SK-N-SH (cell line): ENCODE results near the gene DOCK3. TPM values are rescaled to one million over a fixed set of nuclear protein-coding genes. Genes with fewer than 3 reads are reported as not detected.

Source experiments
- CTCF ChIA-PET: fragments of 300-600, 350-600 bp; formaldehyde crosslinking; extraction: SDS; loops from one replicate; lab custom pipeline; 2021; lab: Yijun Ruan, JAX
- POLR2A ChIA-PET: fragments of 350-600 bp; sonication (Branson Sonifier 250); formaldehyde crosslinking; extraction: SDS; loops from one replicate; lab custom pipeline; 2020; ENCODE audit warnings: antibody characterized with exemption, inconsistent platforms; lab: Yijun Ruan, JAX
- DNase-seq: peaks from one replicate; pipeline ENCODE4 v3.0.0; 2012
- H2AFZ ChIP-seq: fragments of 200-600 bp; sonication (generic); 2 replicates; pipeline ENCODE4 v1.8.1; 2016; ENCODE audit warnings: antibody characterized with exemption, mild to moderate bottlenecking, low read depth
- H3F3A ChIP-seq: fragments of 200-600 bp; sonication (generic); replicated peaks from 2 replicates; pipeline ENCODE3; 2016; ENCODE audit warnings: antibody characterized with exemption, mild to moderate bottlenecking; ENCODE audit not compliant: insufficient read depth
- H3K27ac ChIP-seq, 2 experiments: fragments of 200-500 bp in 1 of 2; fragments of 200-600 bp in 1 of 2; sonication (Bioruptor generic) in 1 of 2; sonication (generic), shearing (Covaris generic) in 1 of 2; 2 replicates each; pipeline versions ENCODE4 v1.5.1 to v1.6.1; 2014 to 2016; ENCODE audit warnings: low read depth in 2 of 2, inconsistent platforms in 1 of 2, low read length in 1 of 2, mild to moderate bottlenecking in 1 of 2, mixed read lengths in 1 of 2
- H3K27me3 ChIP-seq: fragments of 200-600 bp; sonication (generic), shearing (Covaris generic); 2 replicates; pipeline ENCODE4 v1.6.1; 2016; ENCODE audit warnings: mixed run types; ENCODE audit not compliant: insufficient read depth
- H3K36me3 ChIP-seq, 2 experiments: fragments of 200-500 bp in 1 of 2; fragments of 200-600 bp in 1 of 2; sonication (Bioruptor generic) in 1 of 2; sonication (generic) in 1 of 2; replicated peaks in 1 of 2; 2 replicates each; pipeline versions ENCODE3 to v1.5.1; 2014 to 2016; ENCODE audit warnings: low read length in 1 of 2, mild to moderate bottlenecking in 1 of 2; ENCODE audit not compliant: insufficient read depth in 2 of 2, control insufficient read depth in 1 of 2
- H3K4me1 ChIP-seq, 2 experiments: fragments of 200-500 bp in 1 of 2; fragments of 200-600 bp in 1 of 2; sonication (Bioruptor generic) in 1 of 2; sonication (generic), shearing (Covaris generic) in 1 of 2; 2 replicates each; pipeline versions ENCODE4 v1.5.1 to v1.6.1; 2014 to 2016; ENCODE audit warnings: low read depth in 1 of 2, low read length in 1 of 2, mixed run types in 1 of 2; ENCODE audit not compliant: insufficient read depth in 2 of 2, control insufficient read depth in 1 of 2
- H3K4me2 ChIP-seq: fragments of 200-600 bp; sonication (generic), shearing (Covaris generic); 2 replicates; pipeline ENCODE4 v1.6.1; 2017; ENCODE audit warnings: mixed run types
- H3K4me3 ChIP-seq, 2 experiments: fragments of 200-500 bp in 1 of 2; fragments of 200-600 bp in 1 of 2; sonication (Bioruptor generic) in 1 of 2; sonication (generic), shearing (Covaris generic) in 1 of 2; 2 replicates each; pipeline versions ENCODE4 v1.5.1 to v1.8.1; 2014 to 2016; ENCODE audit warnings: low read depth in 2 of 2, inconsistent platforms in 1 of 2, low read length in 1 of 2, mild to moderate bottlenecking in 1 of 2, mixed read lengths in 1 of 2, moderate library complexity in 1 of 2
- H3K79me2 ChIP-seq: fragments of 200-600 bp; sonication (generic); 2 replicates; pipeline ENCODE4 v1.8.1; 2017; ENCODE audit warnings: mild to moderate bottlenecking; ENCODE audit not compliant: insufficient read depth
- H3K9ac ChIP-seq: fragments of 200-600 bp; sonication (generic); 2 replicates; pipeline ENCODE4 v1.6.1; 2017; ENCODE audit warnings: mixed run types
- H3K9me2 ChIP-seq: fragments of 200-600 bp; sonication (generic); 2 replicates; pipeline ENCODE4 v1.6.1; 2017; ENCODE audit warnings: mixed run types
- H3K9me3 ChIP-seq: fragments of 200-600 bp; sonication (generic); 2 replicates; pipeline ENCODE4 v1.6.1; 2017; ENCODE audit warnings: mixed run types, mild to moderate bottlenecking, moderate library complexity
- H4K20me1 ChIP-seq: fragments of 200-600 bp; sonication (generic); 2 replicates; pipeline ENCODE4 v1.6.1; 2017; ENCODE audit warnings: mild to moderate bottlenecking, mixed run types; ENCODE audit not compliant: insufficient read depth
- CTCF ChIP-seq: fragments of 200-600 bp; sonication (generic); IDR thresholded peaks from 2 replicates; pipeline ENCODE4 v1.6.1; 2017; ENCODE audit warnings: antibody characterized with exemption, mild to moderate bottlenecking, moderate library complexity
- FOXJ3 ChIP-seq: sonication (generic); formaldehyde crosslinking; IDR thresholded peaks from 2 replicates; pipeline ENCODE4 v1.5.1; 2020; ENCODE audit warnings: mild to moderate bottlenecking, missing genetic modification reagents
- FOXM1 ChIP-seq: IDR thresholded peaks from 2 replicates; pipeline ENCODE4 v1.4.0; 2012; ENCODE audit warnings: low read depth, mild to moderate bottlenecking
- GABPA ChIP-seq: IDR thresholded peaks from 2 replicates; pipeline ENCODE4 v1.4.0; 2012; ENCODE audit warnings: low read depth, mild to moderate bottlenecking
- MAX ChIP-seq: IDR thresholded peaks from 2 replicates; pipeline ENCODE4 v1.4.0; 2012; ENCODE audit warnings: low read depth
- POLR2AphosphoS5 ChIP-seq: IDR thresholded peaks from 2 replicates; pipeline ENCODE4 v1.6.1; 2012; ENCODE audit warnings: low read depth, low read length
- TCF12 ChIP-seq: IDR thresholded peaks from 2 replicates; pipeline ENCODE4 v1.4.0; 2012
- USF1 ChIP-seq: IDR thresholded peaks from 2 replicates; pipeline ENCODE4 v1.4.0; 2012; ENCODE audit warnings: low read depth, borderline replicate concordance
- USF2 ChIP-seq: fragments of 150-350 bp; IDR thresholded peaks from 2 replicates; pipeline ENCODE4 v1.6.1; 2017; ENCODE audit warnings: antibody characterized with exemption, low read length, low read depth, borderline replicate concordance
- YY1 ChIP-seq: IDR thresholded peaks from 2 replicates; pipeline ENCODE4 v1.4.0; 2012; ENCODE audit warnings: low read depth, mild to moderate bottlenecking
- WGBS: methylation state at CpG from one replicate; pipeline ENCODE4 v1.1.6; 2017; ENCODE audit warnings: low lambda C conversion rate; 5-methylcytosine and 5-hydroxymethylcytosine counted together
- polyA plus RNA-seq, 3 experiments: library from polyadenylated mRNA; depleted of rRNA; stranded (reverse); fragments of >200 nt; gene quantifications; 2 replicates each; pipeline ENCODE4 v1.2.3, GENCODE V29; 2012

The DOCK3 gene
- polyA plus RNA-seq, 1 of the 3 experiments (the other 2 are of a cell fraction): 0.05 TPM

- DNase-seq: no peak
- no peaks in the 10 kb centered on the region for H3K27me3 ChIP-seq
- peaks cover 51% of the 10 kb centered on the region for H3K79me2 ChIP-seq
- no peak overlapping the region for H3K4me2 ChIP-seq
- no peak overlapping the region for H2AFZ ChIP-seq
- H3K9me2 ChIP-seq: no peaks in the 10 kb centered on the region
- H3K9me3 ChIP-seq: no peaks in the 10 kb centered on the region
- H4K20me1 ChIP-seq: peaks cover 55% of the 10 kb centered on the region
- CTCF ChIA-PET: interaction anchor here (1.0 kb wide), 1 partner anchor 11 kb away, joined by 4 read pairs; the partner anchor contains the start of gene MANF
- no peak overlapping the region for H3K4me3 ChIP-seq
- peaks cover 24% of the 10 kb centered on the region for H3F3A ChIP-seq
- no peak for TF ChIP-seq YY1
- no peak for TF ChIP-seq USF2
- TF ChIP-seq TCF12: no peak
- no peak for TF ChIP-seq GABPA
- no peak for TF ChIP-seq MAX
- no peak for TF ChIP-seq FOXM1
- TF ChIP-seq FOXJ3: no peak
- no peak for TF ChIP-seq USF1
- H3K27ac ChIP-seq: no peak overlapping the region
- H3K9ac ChIP-seq: no peak overlapping the region
- peaks cover 11 to 38% of the 10 kb centered on the region in 2 experiments for H3K4me1 ChIP-seq
- peaks cover 33 to 84% of the 10 kb centered on the region in 2 experiments for H3K36me3 ChIP-seq
- WGBS: 100% methylated on average over 1 of the region's 1 CpG
- POLR2A ChIA-PET: interaction anchor here (1.7 kb wide), 1 partner anchor 11 kb away, joined by 9 read pairs; the partner anchor contains the start of gene MANF
Measured at GRCh38 chr3:51396401-51396800, 721.7 kb downstream of the DOCK3 start.

GRCh38 chr3:51397392-51397791 is 722.7 kb downstream of the DOCK3 start:
- H3K9me3 ChIP-seq: no peaks in the 10 kb centered on the region
- H3F3A ChIP-seq: peaks cover 24% of the 10 kb centered on the region
- CTCF ChIA-PET: interaction anchor here (1.0 to 1.1 kb wide), 3 partner anchors 10 to 782 kb away, joined by 4 read pairs; partner anchors contain the start of gene MANF
- peaks cover 35 to 89% of the 10 kb centered on the region in 2 experiments for H3K36me3 ChIP-seq
- H4K20me1 ChIP-seq: peaks cover 51% of the 10 kb centered on the region
- peak; percentile 48 for TF ChIP-seq POLR2AphosphoS5
- no peak for TF ChIP-seq CTCF
- no peak for DNase-seq
- H3K4me3 ChIP-seq: no peak overlapping the region
- H2AFZ ChIP-seq: no peak overlapping the region
- 94% methylated on average over 5 of the region's 5 CpGs for WGBS
- no peaks in the 10 kb centered on the region for H3K27me3 ChIP-seq
- peaks cover 43% of the 10 kb centered on the region for H3K79me2 ChIP-seq
- H3K9me2 ChIP-seq: no peaks in the 10 kb centered on the region
- no peak overlapping the region; a peak in 1 of 4 replicates for H3K27ac ChIP-seq
- H3K9ac ChIP-seq: no peak overlapping the region
- no peak overlapping the region for H3K4me2 ChIP-seq
- peaks cover 8 to 35% of the 10 kb centered on the region in 2 experiments for H3K4me1 ChIP-seq
- POLR2A ChIA-PET: interaction anchor here (0.9 to 1.7 kb wide), 3 partner anchors 10 to 12 kb away, joined by 3 to 9 read pairs (median 5); partner anchors contain the start of gene MANF
